Measurements from ENCODE around the gene CDC14B.
"Not testable (repeated sequence)": the region's sequence is repeated elsewhere in the genome, so short reads cannot be mapped to it uniquely, and the experiment has no call there.

The CDC14B gene

GRCh38 chr9:96524764-96525163 lies 94.9 kb downstream of the CDC14B start:
- no peak for DNase-seq

DNA sequence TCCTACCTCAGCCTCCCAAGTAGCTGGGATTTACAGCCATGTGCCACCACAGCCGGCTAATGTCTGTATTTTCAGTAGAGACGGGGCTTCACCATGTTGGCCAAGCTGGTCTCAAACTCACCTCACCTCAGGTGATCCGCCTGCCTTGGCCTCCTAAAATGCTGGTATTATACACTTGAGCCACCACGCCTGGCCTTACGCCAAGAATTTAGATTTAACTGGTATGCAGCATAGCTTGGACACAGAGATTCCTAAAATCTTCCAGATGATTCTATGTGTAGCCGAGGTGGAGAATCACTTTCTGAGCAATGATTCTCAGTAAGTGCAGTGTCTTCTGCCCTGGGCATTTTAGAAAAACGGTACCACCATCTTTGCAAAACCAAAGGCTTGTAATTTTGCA lies 95.6 kb downstream of the CDC14B start:
- no peak for DNase-seq

DNA sequence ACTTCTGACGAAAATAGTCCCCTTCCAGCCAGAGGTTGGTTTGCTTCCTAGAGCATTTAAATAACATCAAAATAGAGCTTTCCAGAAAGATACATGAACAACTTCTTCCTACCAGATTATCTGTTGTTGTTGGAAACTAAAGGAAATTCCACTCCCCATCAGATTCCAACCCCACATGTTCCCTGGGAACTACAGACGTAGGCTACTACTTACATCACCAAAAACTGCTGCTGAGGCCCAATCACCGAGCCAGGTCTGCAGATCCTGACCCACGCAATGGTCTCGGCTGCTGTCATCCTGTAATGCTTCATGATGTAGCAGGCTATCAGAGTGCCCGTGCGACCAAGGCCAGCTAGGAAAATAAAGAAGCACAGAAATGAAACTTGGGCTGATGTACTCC lies 96.3 kb downstream of the CDC14B start:
- DNase-seq = no peak

DNA sequence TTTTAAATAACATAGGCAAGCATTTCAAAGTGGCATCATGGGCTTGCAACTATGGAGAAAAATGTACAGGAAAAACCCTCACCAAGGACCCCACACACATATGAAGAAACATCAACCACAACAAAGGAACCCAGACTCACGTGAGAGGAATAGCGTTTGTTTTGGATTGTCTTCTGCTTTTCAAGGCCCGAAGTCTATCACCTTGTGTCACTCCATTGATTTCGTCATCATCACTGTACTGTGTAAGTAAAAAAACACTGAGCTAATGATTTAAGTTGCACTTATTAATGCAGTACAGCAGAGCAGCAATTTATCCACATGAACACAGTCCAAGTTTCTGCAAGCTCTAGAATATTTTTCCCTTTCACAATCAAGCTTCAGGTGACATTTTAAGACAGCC lies 97.3 kb downstream of the CDC14B start:
- no peak for DNase-seq

- no peak for DNase-seq
These were observed 99.9 kb downstream of the CDC14B start for GRCh38 chr9:96519787-96520186.

DNA sequence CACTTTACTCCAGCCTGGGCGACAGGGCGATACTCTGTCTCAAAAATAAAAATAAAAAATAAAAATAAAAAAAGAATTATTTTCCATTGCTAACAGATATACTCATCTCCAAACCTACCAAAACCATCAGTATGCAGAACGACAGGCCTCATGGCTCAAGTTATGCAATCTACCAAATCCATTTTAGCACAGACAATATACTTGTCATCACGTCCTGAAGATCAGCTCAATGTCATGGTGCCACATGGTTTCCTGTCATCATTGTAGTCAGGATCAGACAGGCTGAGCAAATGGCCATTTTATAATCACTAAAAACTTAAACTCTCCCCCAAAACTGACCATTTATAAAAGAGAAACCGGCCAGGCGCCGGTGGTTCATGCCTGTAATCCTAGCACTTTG lies 100.5 kb downstream of the CDC14B start:
- DNase-seq = no peak

- DNase-seq = no peak
These were observed 103.8 kb downstream of the CDC14B start for GRCh38 chr9:96515621-96516470.

DNA sequence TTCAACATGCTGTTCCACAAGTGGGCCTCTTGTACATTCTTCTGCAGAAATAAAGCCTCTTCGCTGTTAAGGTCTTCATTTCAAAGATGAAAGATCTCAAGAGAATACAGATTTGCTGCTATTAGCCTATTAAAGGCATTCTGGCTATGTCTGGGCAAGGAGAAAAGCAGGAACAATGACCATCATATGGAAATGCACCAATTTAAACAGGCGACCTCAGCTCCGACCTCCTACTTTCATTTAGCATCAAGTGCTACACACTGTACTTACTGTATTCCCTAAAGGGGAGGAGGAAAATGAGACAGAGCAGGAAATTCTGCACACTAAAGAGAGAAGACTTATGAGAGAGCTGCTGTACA lies 104.9 kb downstream of the CDC14B start:
- DNase-seq = no peak

- DNase-seq = no peak
These were observed 105.4 kb downstream of the CDC14B start for GRCh38 chr9:96514108-96514799.

- no peak for DNase-seq
These were observed 106.0 kb downstream of the CDC14B start for GRCh38 chr9:96513622-96514021.

DNA sequence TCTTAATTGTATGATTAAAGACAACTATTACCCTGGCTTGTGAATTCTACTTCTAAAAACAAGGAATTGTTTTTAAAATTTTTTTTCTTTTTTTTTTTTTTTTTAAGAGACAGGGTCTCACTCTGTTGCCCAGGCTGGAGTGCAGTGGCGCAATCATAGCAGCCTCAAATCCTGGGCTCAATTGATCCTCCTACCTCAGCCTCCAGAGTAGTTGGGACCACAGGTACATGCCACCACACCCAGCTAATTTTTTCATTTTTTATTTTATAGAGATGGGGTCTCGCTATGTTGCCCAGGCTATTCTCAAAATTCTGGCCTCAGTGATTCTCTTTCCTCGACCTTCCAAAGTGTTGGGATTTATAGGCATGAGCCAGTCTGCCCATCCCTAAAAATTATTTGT lies 107.4 kb downstream of the CDC14B start:
- DNase-seq = no peak

DNA sequence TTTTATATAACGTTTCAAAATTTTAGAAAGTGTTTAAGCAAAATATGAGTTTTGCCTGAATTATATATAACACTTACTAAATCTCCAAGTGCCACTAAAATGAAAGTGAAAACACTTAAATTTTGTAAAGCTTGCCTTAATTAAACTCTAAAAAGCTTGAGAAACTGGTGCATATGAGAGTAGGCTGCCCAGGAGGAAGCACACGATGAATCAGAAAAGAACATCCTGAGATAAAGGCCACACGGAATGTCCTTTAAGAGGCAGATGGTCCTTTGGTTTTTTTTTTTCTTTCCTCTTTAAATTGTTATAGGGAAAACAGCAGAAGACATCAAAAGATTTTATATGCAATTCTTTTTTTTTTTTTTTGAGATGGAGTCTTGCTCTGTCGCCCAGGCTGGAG lies 109.4 kb downstream of the CDC14B start:
- no peak for DNase-seq

- no peak for DNase-seq
These were observed 109.8 kb downstream of the CDC14B start for GRCh38 chr9:96509848-96510247.

DNA sequence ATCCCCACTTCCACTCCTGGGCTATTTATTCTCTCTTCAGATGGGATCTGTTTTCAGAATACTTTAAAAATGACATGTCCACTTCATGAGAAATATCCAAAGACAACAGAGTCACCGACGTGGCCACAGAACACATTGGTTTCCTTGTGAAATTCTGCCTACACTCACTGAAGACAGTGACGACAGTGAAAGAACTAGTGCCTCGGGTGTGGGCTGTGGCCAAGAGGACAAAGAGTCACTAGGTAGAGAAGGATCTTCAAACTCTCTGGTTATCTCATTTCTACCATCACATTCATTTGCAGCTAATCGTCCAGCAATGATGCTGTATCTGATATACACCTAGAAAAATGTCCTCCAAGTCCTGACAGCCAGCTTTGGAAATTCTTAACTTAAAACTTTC lies 110.6 kb downstream of the CDC14B start:
- DNase-seq = no peak

DNA sequence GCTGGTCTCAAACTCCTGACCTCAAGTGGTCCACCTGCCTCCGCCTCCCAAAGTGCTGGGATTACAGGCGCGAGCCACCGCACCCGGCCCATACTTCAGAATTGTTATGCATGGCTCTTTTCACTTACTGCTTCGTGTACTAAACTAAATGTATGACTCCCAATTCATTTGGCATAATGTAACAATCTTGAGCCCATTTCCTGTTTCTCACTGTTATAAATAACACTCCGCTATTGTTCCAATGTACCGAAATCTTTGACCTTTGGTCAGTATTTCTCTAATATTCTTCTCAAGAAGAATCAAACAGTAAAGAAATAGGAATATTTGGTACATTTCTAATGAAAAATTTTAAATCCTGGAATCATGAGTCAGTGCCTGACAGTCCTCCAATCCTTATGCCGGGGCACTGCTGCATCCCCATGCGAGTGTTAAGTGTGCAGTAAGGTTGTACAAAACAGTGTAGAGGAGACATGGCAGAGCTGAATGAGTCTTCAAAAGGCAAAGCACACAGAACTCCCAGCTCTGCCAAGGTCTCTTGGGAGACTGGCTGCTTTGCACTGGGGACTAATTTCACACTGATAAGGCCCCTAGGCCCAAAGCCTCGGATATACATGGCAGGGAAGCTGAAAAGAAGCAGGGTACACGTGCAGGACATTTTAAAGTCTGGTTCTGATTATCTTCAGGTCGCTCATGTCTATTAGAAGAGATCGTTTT lies 111.3 kb downstream of the CDC14B start:
- no peak for DNase-seq

DNA sequence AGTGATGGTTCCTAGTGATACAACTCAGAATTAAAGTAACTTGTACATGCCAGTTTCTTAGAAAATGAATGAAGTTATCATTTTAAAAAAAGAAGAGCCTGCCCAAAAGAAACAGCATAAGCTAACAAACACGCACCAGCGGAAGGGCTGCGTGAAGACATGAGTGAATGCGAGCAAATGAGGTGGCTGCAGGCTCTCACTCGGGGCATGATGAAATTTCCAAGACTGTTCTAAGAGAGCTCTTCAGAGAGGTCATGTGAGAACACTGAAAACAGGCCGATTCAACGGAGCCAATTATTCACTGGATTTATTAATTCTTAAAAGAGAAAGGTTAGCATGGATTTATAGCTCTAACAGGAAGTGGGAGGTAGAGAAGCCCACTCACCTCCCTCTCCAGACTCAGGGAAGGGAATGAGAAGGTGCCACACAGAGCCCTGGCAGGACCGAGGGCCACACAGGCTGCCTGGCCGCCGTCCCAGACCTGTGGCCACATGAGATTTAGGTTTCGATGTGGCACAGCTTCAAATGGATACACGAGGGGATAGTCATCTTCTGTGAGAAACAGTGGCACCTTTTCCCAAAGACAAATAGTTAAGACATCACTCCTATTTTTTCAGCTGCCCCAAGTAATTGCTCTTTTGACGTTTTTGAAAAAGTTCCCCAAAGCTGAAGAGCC lies 114.2 kb downstream of the CDC14B start:
- no peak for DNase-seq

GRCh38 chr9:96503918-96504317 lies 115.7 kb downstream of the CDC14B start:
- DNase-seq = no peak

- DNase-seq = not testable (repeated sequence)
These were observed 116.3 kb downstream of the CDC14B start for GRCh38 chr9:96503374-96503748.

DNA sequence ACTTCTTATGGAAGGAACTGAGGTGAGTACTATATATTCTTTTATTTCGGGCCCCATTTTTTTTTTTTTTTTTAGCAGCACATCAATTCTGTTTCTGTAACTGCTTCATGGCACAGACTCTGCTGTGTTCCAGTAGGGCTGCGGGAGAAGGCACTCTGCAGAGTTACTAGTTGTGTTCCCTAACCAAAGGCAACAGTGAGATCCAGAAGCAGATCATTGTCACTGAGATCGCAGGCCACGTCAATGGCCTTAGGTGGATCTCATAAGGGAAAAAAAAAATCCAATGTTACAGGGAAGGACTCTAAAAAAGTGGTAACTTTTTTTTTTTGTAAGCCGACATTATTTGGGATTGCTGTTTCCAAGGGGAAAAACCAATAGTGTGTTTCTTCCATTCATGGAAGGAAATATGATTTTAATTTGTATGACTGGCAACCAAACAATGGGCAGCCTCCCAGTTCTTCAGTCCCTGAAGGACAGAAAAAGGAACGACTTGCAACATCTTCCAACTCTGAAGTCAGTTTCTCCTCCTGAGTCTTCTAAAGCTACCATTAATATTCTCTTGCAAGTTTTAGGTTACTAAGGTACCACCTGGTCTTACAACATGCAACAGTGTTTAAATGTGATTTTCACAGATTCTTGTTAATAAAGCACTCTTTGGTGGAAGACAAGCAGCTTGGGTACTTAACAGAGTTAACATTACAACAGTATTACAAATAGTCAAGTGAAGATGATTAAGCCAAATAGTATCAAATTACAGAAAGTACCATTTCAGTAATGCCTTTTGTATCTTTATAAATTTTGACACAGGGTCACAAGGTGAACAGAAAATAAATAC lies 116.9 kb downstream of the CDC14B start:
- no peak for DNase-seq

DNA sequence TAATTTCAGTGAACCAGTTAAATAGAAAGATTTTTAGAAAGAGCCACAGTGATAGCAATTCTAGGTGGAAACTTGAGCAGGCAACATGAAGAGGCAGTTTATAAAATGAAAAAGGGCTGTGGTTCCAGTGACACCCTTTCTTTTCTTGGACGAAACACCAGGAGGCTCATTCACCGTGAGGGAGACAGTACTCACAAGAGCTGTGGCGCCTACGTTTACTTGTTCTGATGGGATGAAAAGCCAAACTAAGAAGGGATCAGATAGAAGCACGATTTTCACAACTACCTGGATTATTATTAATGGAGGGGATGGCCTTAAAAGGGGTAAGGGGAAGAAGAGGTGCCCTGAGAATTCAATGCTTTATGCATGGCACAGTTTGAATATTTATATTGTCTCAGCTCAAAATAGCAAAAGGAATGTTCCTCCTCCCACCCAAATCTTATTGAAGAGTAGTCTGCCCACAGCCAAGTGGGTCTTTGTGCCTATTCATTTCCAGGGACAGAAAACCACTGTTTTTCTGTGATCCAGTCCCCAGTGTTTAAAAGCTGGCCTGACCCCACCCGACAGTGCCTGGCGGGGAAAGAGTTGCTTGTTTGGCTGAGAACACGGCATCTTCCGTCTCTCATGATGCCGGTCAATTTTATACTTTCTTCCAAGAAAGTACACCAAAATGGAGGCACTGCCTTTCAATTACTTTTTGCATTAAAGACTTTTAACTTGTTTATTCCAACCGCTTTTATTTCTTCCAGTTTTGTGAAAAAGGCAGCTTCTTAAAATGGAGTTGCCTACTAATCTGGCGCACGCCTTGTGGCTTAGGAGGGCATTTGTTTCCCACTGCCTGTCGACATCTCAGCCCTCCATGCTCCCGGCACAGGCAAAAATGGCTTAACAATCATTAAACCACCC lies 117.8 kb downstream of the CDC14B start:
- DNase-seq = no peak

All from NCI-H2081 (cell line).